ENCODE results near the gene CPED1. TPM values are rescaled to one million over a fixed set of nuclear protein-coding genes. Genes with fewer than 3 reads are reported as not detected.

CPED1 gene
- total RNA-seq, 1 experiment from 2014 or later = 0.39 TPM

DNA sequence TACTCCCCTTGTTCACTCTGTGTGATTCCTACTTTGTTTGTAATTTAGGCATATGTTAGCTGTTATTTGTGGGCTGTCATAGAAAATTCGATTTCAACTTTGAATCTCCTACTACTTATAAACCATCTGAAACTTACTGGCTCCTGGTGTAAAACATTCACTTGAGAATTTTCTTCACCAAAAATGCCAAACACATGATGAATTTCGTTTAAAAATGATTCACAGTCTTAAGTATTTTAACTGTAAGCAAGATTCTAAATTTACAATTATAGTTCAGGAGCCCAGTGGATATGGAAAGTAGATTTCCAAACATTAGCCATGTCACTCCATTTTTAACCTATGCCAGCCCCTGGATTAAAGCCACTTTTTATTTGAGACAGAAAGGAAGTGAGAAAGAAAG is 3.1 kb downstream of the CPED1 start:
- ATAC-seq (no peak), DNase-seq (ENCODE audit: low read depth, low spot score) (no peak)
- TF ChIP-seq, protein P1, sequence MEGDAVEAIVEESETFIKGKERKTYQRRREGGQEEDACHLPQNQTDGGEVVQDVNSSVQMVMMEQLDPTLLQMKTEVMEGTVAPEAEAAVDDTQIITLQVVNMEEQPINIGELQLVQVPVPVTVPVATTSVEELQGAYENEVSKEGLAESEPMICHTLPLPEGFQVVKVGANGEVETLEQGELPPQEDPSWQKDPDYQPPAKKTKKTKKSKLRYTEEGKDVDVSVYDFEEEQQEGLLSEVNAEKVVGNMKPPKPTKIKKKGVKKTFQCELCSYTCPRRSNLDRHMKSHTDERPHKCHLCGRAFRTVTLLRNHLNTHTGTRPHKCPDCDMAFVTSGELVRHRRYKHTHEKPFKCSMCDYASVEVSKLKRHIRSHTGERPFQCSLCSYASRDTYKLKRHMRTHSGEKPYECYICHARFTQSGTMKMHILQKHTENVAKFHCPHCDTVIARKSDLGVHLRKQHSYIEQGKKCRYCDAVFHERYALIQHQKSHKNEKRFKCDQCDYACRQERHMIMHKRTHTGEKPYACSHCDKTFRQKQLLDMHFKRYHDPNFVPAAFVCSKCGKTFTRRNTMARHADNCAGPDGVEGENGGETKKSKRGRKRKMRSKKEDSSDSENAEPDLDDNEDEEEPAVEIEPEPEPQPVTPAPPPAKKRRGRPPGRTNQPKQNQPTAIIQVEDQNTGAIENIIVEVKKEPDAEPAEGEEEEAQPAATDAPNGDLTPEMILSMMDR (IDR thresholded peaks at IDR 0.05) = no peak
- TF ChIP-seq, protein P2, sequence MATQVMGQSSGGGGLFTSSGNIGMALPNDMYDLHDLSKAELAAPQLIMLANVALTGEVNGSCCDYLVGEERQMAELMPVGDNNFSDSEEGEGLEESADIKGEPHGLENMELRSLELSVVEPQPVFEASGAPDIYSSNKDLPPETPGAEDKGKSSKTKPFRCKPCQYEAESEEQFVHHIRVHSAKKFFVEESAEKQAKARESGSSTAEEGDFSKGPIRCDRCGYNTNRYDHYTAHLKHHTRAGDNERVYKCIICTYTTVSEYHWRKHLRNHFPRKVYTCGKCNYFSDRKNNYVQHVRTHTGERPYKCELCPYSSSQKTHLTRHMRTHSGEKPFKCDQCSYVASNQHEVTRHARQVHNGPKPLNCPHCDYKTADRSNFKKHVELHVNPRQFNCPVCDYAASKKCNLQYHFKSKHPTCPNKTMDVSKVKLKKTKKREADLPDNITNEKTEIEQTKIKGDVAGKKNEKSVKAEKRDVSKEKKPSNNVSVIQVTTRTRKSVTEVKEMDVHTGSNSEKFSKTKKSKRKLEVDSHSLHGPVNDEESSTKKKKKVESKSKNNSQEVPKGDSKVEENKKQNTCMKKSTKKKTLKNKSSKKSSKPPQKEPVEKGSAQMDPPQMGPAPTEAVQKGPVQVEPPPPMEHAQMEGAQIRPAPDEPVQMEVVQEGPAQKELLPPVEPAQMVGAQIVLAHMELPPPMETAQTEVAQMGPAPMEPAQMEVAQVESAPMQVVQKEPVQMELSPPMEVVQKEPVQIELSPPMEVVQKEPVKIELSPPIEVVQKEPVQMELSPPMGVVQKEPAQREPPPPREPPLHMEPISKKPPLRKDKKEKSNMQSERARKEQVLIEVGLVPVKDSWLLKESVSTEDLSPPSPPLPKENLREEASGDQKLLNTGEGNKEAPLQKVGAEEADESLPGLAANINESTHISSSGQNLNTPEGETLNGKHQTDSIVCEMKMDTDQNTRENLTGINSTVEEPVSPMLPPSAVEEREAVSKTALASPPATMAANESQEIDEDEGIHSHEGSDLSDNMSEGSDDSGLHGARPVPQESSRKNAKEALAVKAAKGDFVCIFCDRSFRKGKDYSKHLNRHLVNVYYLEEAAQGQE (IDR thresholded peaks at IDR 0.05; ENCODE audit: insufficient read depth in 1 of 2, low read depth in 2 of 2, low read length in 1 of 2) = no peak
- TF ChIP-seq TCF7L2 (IDR thresholded peaks at IDR 0.05; ENCODE audit: low read depth, low read length) (no peak), SIN3A (IDR thresholded peaks at IDR 0.05; ENCODE audit: borderline replicate concordance, insufficient read depth, low read depth, low read length) (no peak), POLR2AphosphoS5 (IDR thresholded peaks at IDR 0.05; ENCODE audit: low read depth, low read length) (no peak)
- H3K36me3 ChIP-seq (ENCODE audit: control insufficient read depth, insufficient read depth, low read length) = no peaks in the 10 kb centered on the region
- peaks cover 35% of the 10 kb centered on the region for H3K27me3 ChIP-seq (ENCODE audit: control insufficient read depth, insufficient read depth, low read length)
- ChIA-PET POLR2A (no interaction called here), CTCF (no interaction called here)
- in situ Hi-C loops (cut with HindIII; ENCODE audit: low pct_unique_long_range_greater_than_20kb, low sequenced_read_pairs) (no loop called here), intact Hi-C loops (cut with micrococcal nuclease; ENCODE audit: unreplicated experiment) (no loop called here)
- no peaks in the 10 kb centered on the region for H3K9me3 ChIP-seq (ENCODE audit: control insufficient read depth, insufficient read depth, low read depth, low read length)
- no peaks in the 10 kb centered on the region for H3K4me1 ChIP-seq (ENCODE audit: control insufficient read depth, insufficient read depth, low read length)
- no TSS peak for BruUV-seq (replicated peaks)
- no peak overlapping the region for H3K27ac ChIP-seq (ENCODE audit: low read length)
- H3K4me3 ChIP-seq (ENCODE audit: low read depth in 2 of 2, low read length in 2 of 2) = no peak overlapping the region

DNA sequence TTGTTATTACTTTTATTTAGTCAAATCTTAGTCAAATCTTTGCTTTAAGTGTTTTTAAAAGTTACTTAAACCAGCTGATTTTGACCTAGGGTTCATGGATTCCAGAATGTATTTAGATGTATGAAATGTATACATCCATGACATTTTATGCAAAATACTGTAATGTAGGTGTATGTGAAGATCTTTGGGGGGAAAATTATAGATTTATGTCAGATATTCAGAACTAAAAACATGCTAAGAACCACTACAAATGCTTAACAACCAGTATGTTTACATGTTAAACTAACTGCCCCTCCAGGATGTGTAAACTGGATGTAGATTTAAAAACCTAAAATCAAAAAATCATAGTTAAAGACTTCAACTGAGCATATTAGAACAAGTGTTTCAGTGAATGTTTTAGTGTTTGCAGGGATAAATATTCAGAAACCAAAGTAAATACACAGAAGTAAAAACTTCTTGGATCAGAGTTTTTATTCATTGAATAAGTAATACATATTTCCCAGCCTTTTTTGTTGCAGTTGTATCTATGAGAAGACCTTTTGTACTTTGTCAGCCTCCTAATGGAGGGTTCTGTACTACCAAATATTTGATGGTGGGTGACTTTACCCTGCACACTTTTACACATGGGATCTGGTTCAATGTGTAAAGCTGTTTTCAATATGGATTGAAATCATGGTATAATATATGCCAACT is 3.9 kb downstream of the CPED1 start:
- CTCF ChIA-PET = no interaction called here
- intact Hi-C loops (cut with micrococcal nuclease; ENCODE audit: unreplicated experiment) = no loop called here
- no peak for TF ChIP-seq SIN3A (IDR thresholded peaks at IDR 0.05; ENCODE audit: borderline replicate concordance, insufficient read depth, low read depth, low read length)
- TF ChIP-seq TCF7L2 (IDR thresholded peaks at IDR 0.05; ENCODE audit: low read depth, low read length) = no peak
- TF ChIP-seq, protein P2 (IDR thresholded peaks at IDR 0.05; ENCODE audit: insufficient read depth in 1 of 2, low read depth in 2 of 2, low read length in 1 of 2) = no peak
- TF ChIP-seq, protein P1 (IDR thresholded peaks at IDR 0.05) = no peak
- TF ChIP-seq POLR2AphosphoS5 (IDR thresholded peaks at IDR 0.05; ENCODE audit: low read depth, low read length) = no peak
- H3K36me3 ChIP-seq (ENCODE audit: control insufficient read depth, insufficient read depth, low read length) = no peaks in the 10 kb centered on the region
- in situ Hi-C loops (cut with HindIII; ENCODE audit: low pct_unique_long_range_greater_than_20kb, low sequenced_read_pairs) = no loop called here
- POLR2A ChIA-PET = no interaction called here
- no peak overlapping the region for H3K4me3 ChIP-seq (ENCODE audit: low read depth in 2 of 2, low read length in 2 of 2)
- H3K27me3 ChIP-seq (ENCODE audit: control insufficient read depth, insufficient read depth, low read length) = peaks cover 32% of the 10 kb centered on the region
- no peak for DNase-seq (ENCODE audit: low read depth, low spot score)
- no peaks in the 10 kb centered on the region for H3K9me3 ChIP-seq (ENCODE audit: control insufficient read depth, insufficient read depth, low read depth, low read length)
- no peak for ATAC-seq
- H3K27ac ChIP-seq (ENCODE audit: low read length) = no peak overlapping the region
- no TSS peak for BruUV-seq (replicated peaks)
- no peaks in the 10 kb centered on the region for H3K4me1 ChIP-seq (ENCODE audit: control insufficient read depth, insufficient read depth, low read length)
